ENCODE results near the gene MICOS13. TPM values are rescaled to one million over a fixed set of nuclear protein-coding genes. Genes with fewer than 3 reads are reported as not detected.

The MICOS13 gene
- total and polyA plus RNA-seq, 4 donors: 26.6 to 184 (median 77.6) TPM

- no peak overlapping the region for H3K27ac ChIP-seq (ENCODE audit: low read depth in 1 of 2, low read length in 1 of 2)
- no peak overlapping the region for H3K9ac ChIP-seq (ENCODE audit: insufficient read depth in 1 of 2, low read length in 2 of 2)
- ATAC-seq (ENCODE audit: insufficient read depth, low FRiP score) (no peak), DNase-seq (no peak)
- H3K36me3 ChIP-seq (ENCODE audit: control insufficient read depth in 4 of 4, insufficient read depth in 4 of 4, low read length in 4 of 4): peaks cover 6 to 44% (median 25%) of the 10 kb centered on the region in 4 donors
- no peak for TF ChIP-seq CTCF (IDR thresholded peaks at IDR 0.05; ENCODE audit: control extremely low read depth, extremely low read depth)
- no peaks in the 10 kb centered on the region for H3K9me3 ChIP-seq (ENCODE audit: control insufficient read depth in 4 of 4, insufficient read depth in 3 of 4, low read length in 3 of 4)
- H3K27me3 ChIP-seq (ENCODE audit: control insufficient read depth in 3 of 3, insufficient read depth in 3 of 3, low read length in 2 of 3): peaks cover 0 to 2% (median 0%) of the 10 kb centered on the region in 3 donors
- 46 to 70% methylated on average over 9 of the region's 9 CpGs for WGBS, 2 donors
- no peak overlapping the region for H3K4me3 ChIP-seq
- peaks cover 7 to 44% (median 35%) of the 10 kb centered on the region in 5 donors for H3K4me1 ChIP-seq (ENCODE audit: control insufficient read depth in 5 of 5, insufficient read depth in 5 of 5, low read length in 5 of 5)
These were observed 51.3 kb downstream of the MICOS13 start for GRCh38 chr19:5628919-5629481.

DNA sequence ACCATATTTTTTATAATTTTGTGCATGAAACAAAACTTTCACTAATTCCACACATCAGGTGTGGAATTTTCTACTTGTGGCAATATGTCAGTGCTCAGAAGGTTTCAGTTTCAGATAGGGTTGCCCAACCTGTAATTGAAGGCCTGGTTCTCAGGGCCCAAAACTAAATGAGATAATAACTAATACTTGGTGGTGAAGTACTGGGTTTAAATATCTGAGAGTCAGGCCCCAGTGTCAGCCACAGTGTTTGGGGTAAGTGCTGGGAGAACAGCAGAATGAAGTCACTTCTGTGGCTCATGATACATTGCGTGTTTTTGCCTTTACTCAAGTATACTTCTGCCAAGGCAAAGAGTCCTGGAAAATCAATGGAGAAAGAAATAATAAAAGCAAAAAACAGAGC, 51.9 kb downstream of the MICOS13 start:
- no peak for ATAC-seq (ENCODE audit: insufficient read depth, low FRiP score)
- H3K9me3 ChIP-seq (ENCODE audit: control insufficient read depth in 4 of 4, insufficient read depth in 3 of 4, low read length in 3 of 4): no peaks in the 10 kb centered on the region
- peaks cover 6 to 44% (median 26%) of the 10 kb centered on the region in 4 donors for H3K36me3 ChIP-seq (ENCODE audit: control insufficient read depth in 4 of 4, insufficient read depth in 4 of 4, low read length in 4 of 4)
- no peak overlapping the region for H3K9ac ChIP-seq (ENCODE audit: insufficient read depth in 1 of 2, low read length in 2 of 2)
- 75 to 79% methylated on average over 1 of the region's 1 CpG for WGBS, 2 donors
- H3K4me3 ChIP-seq: no peak overlapping the region
- no peak overlapping the region for H3K27ac ChIP-seq (ENCODE audit: low read depth in 1 of 2, low read length in 1 of 2)
- no peak for TF ChIP-seq CTCF (IDR thresholded peaks at IDR 0.05; ENCODE audit: control extremely low read depth, extremely low read depth)
- H3K4me1 ChIP-seq (ENCODE audit: control insufficient read depth in 5 of 5, insufficient read depth in 5 of 5, low read length in 5 of 5): peaks cover 7 to 44% (median 35%) of the 10 kb centered on the region in 5 donors
- H3K27me3 ChIP-seq (ENCODE audit: control insufficient read depth in 3 of 3, insufficient read depth in 3 of 3, low read length in 2 of 3): peaks cover 0 to 2% (median 0%) of the 10 kb centered on the region in 3 donors
- no peak for DNase-seq

Other genes starting within 250 kb of the MICOS13 start
- gene ZNRF4, start 225.1 kb downstream of the MICOS13 start, total RNA-seq: not detected
- not detected for gene ZNRF4, start 225.1 kb downstream of the MICOS13 start, polyA plus RNA-seq
- gene TINCR, start 112.6 kb downstream of the MICOS13 start, total RNA-seq: 1 to 10 TPM; 1.8 to 2.0 TPM
- 1 to 10 TPM; 1.0 to 2.0 TPM for gene TINCR, start 112.6 kb downstream of the MICOS13 start, polyA plus RNA-seq
- gene SAFB2, start 57.7 kb downstream of the MICOS13 start, total RNA-seq: 10 to 100 TPM; 85.0 to 88.6 TPM
- 10 to 100 TPM; 39.7 to 51.9 TPM for gene SAFB2, start 57.7 kb downstream of the MICOS13 start, polyA plus RNA-seq
- gene SAFB, start 57.4 kb downstream of the MICOS13 start, total RNA-seq: 100 to 1,000 TPM in 1 of 2 donors, 10 to 100 TPM in 1; 88.2 to 130 TPM
- gene SAFB, start 57.4 kb downstream of the MICOS13 start, polyA plus RNA-seq: 10 to 100 TPM; 59.5 to 67.2 TPM
- 10 to 100 TPM in 1 of 2 donors, 1 to 10 TPM in 1; 8.2 to 10.3 TPM for gene HSD11B1L, start 511 bp upstream of the MICOS13 start, total RNA-seq
- 10 to 100 TPM in 1 of 2 donors, 1 to 10 TPM in 1; 7.5 to 12.2 TPM for gene HSD11B1L, start 511 bp upstream of the MICOS13 start, polyA plus RNA-seq
- 100 to 1,000 TPM; 309 to 612 TPM for gene RPL36, start 9.8 kb upstream of the MICOS13 start, total RNA-seq
- 1,000 to 10,000 TPM in 1 of 2 donors, 100 to 1,000 TPM in 1; 793 to 1,934 TPM for gene RPL36, start 9.8 kb upstream of the MICOS13 start, polyA plus RNA-seq
- gene LONP1, start 39.6 kb upstream of the MICOS13 start, total RNA-seq: 10 to 100 TPM; 41.0 to 89.6 TPM
- 10 to 100 TPM; 63.0 to 75.0 TPM for gene LONP1, start 39.6 kb upstream of the MICOS13 start, polyA plus RNA-seq
- 10 to 100 TPM in 1 of 2 donors, 1 to 10 TPM in 1; 8.2 to 10.0 TPM for gene CATSPERD, start 40.1 kb upstream of the MICOS13 start, total RNA-seq
- gene CATSPERD, start 40.1 kb upstream of the MICOS13 start, polyA plus RNA-seq: 10 to 100 TPM in 1 of 2 donors, 1 to 10 TPM in 1; 8.4 to 11.3 TPM
- gene PRR22, start 104.2 kb upstream of the MICOS13 start, total RNA-seq: 1 to 10 TPM in 1 of 2 donors, under 1 TPM in 1; 0.20 to 6.1 TPM
- 1 to 10 TPM; 2.6 to 6.8 TPM for gene PRR22, start 104.2 kb upstream of the MICOS13 start, polyA plus RNA-seq
- gene DUS3L, start 110.6 kb upstream of the MICOS13 start, total RNA-seq: 10 to 100 TPM; 18.5 to 47.0 TPM
- gene DUS3L, start 110.6 kb upstream of the MICOS13 start, polyA plus RNA-seq: 10 to 100 TPM; 32.7 to 40.8 TPM
- 1 to 10 TPM in 1 of 2 donors, under 1 TPM in 1; 0.23 to 3.3 TPM for gene NRTN, start 124.6 kb upstream of the MICOS13 start, total RNA-seq
- gene NRTN, start 124.6 kb upstream of the MICOS13 start, polyA plus RNA-seq: 1 to 10 TPM; 1.2 to 1.7 TPM
- gene FUT6, start 159.2 kb upstream of the MICOS13 start, total RNA-seq: 1 to 10 TPM in 1 of 2 donors, not detected in 1; 1.9 TPM
- gene FUT6, start 159.2 kb upstream of the MICOS13 start, polyA plus RNA-seq: 1 to 10 TPM in 1 of 2 donors, under 1 TPM in 1; 0.67 to 2.6 TPM
- 10 to 100 TPM in 1 of 2 donors, 1 to 10 TPM in 1; 1.5 to 31.4 TPM for gene FUT3, start 170.9 kb upstream of the MICOS13 start, total RNA-seq
- 10 to 100 TPM; 11.3 to 25.1 TPM for gene FUT3, start 170.9 kb upstream of the MICOS13 start, polyA plus RNA-seq
- gene FUT5, start 190.0 kb upstream of the MICOS13 start, total RNA-seq: not detected
- not detected for gene FUT5, start 190.0 kb upstream of the MICOS13 start, polyA plus RNA-seq
- gene NDUFA11, start 223.3 kb upstream of the MICOS13 start, total RNA-seq: 100 to 1,000 TPM in 1 of 2 donors, 10 to 100 TPM in 1; 52.5 to 219 TPM
- gene NDUFA11, start 223.3 kb upstream of the MICOS13 start, polyA plus RNA-seq: 100 to 1,000 TPM; 337 to 344 TPM
- 1 to 10 TPM; 6.3 to 7.2 TPM for gene VMAC, start 224.4 kb upstream of the MICOS13 start, total RNA-seq
- gene VMAC, start 224.4 kb upstream of the MICOS13 start, polyA plus RNA-seq: 1 to 10 TPM; 3.3 to 5.0 TPM
- gene CAPS, start 233.7 kb upstream of the MICOS13 start, total RNA-seq: 100 to 1,000 TPM; 333 to 360 TPM
- gene CAPS, start 233.7 kb upstream of the MICOS13 start, polyA plus RNA-seq: 100 to 1,000 TPM in 1 of 2 donors, 10 to 100 TPM in 1; 90.2 to 113 TPM